Measurements from ENCODE around the gene PBOV1.

The PBOV1 gene

DNA sequence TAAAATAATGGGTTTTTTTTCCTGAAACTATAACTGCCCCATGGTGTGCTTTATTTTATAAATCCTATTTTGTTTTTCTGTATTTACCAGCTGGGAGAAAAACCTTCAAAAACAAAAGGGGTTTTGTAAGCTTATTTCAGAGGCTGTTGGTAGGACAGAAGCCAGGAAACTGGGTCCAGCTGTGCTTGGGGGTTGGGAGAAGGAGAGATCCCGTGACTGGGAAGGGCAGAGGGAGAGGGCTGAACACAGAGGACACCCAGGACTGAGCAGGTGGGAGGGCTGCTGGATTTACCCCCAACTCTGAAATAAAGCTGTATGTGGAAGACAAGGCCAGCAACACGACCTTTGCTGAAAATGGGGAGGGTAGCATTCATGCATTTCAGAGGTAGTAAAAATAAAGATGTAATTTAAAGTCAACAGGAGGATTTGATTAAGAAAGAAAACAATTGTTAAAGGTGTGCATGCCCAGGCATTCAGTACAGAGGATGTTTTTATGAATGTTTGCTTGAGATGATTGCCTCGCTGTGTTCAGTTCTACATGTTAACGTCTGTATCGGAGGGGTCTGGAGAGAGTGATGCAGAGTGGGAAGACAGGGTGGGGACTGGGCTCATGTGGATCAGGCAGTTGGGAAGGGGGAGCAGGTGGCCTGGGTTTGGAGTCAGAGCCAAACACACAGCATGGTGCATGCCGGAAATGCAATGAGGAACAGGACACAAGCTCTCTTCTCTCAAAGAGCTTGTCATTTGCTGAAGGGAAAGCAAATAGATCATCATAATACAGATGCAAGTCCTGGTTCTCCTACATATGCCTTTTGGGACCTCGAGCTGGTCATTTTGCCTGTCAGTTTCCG lies 35.1 kb downstream of the PBOV1 start:
- Histone ChIP-seq H3K4me1 (ENCODE audit: control insufficient read depth in 1 of 2, insufficient read depth in 2 of 2, low read length in 2 of 2) (no peaks in the 10 kb centered on the region), H3K27ac (ENCODE audit: low read length) (no peak overlapping the region), H3K36me3 (ENCODE audit: control insufficient read depth in 1 of 2, insufficient read depth in 2 of 2, low read length in 2 of 2) (no peaks in the 10 kb centered on the region), H3K9me3 (ENCODE audit: control insufficient read depth in 1 of 2, low read length in 2 of 2) (peaks cover 0 to 4% of the 10 kb centered on the region in 2 donors), H3K4me3 (ENCODE audit: low read depth in 1 of 2, low read length in 2 of 2) (no peak overlapping the region), H3K27me3 (ENCODE audit: low read depth, low read length) (no peaks in the 10 kb centered on the region)

DNA sequence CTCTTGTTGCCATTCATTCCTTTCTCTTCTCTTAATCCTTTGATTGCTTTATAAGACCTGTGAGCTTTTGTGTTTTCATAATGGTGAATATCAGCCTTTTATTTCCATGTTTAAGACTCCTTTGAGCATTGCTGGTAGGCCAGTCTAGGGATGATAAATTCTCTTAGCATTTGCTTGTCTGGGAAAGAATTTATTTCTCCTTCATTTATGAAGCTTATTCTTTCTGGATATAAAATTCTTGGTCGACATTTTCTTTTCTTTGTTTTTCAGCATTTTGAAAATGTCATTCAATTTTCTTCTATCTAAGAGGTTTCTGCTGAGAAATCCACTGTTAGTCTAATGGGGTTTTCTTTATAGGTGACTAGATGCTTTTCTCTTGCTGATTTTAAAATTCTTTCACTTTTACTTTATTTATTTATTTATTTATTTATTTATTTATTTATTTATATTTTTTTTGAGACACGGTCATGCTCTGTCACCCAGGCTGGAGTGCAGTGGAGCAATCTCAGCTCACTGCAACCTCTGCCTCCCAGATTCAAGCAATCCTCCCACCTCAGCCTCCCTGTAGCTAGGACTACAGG lies 41.5 kb downstream of the PBOV1 start:
- no peaks in the 10 kb centered on the region for H3K27me3 ChIP-seq (ENCODE audit: low read depth, low read length)
- no peak overlapping the region for H3K27ac ChIP-seq (ENCODE audit: low read length)
- no peaks in the 10 kb centered on the region for H3K36me3 ChIP-seq (ENCODE audit: control insufficient read depth in 1 of 2, insufficient read depth in 2 of 2, low read length in 2 of 2)
- peak overlapping the region in 1 of 2 donors; percentile 17 for H3K4me3 ChIP-seq (ENCODE audit: low read depth in 1 of 2, low read length in 2 of 2)
- H3K9me3 ChIP-seq (ENCODE audit: control insufficient read depth in 1 of 2, low read length in 2 of 2) = peaks cover 0 to 19% of the 10 kb centered on the region in 2 donors
- H3K4me1 ChIP-seq (ENCODE audit: control insufficient read depth in 1 of 2, insufficient read depth in 2 of 2, low read length in 2 of 2) = no peaks in the 10 kb centered on the region

DNA sequence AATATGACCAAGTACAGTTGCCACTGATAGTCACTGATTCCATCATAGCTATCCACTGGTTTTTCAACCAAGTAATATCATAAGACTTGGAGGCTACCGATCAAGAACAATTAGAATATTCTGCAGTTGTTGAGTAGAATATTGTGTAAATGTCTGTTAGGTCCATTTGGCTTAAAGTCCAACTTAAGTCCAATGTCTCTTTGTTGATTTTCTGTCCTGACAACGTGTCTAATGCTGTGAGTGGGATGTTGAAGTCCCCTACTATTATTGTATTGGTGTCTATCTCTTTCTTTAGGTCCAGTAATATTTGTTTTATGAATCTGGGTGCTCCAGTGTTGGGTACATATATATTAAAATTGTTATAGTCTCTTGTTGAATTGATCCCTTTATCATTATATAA lies 42.7 kb downstream of the PBOV1 start:
- H3K36me3 ChIP-seq (ENCODE audit: control insufficient read depth in 1 of 2, insufficient read depth in 2 of 2, low read length in 2 of 2) = no peaks in the 10 kb centered on the region
- H3K27me3 ChIP-seq (ENCODE audit: low read depth, low read length) = no peaks in the 10 kb centered on the region
- peaks cover 0 to 19% of the 10 kb centered on the region in 2 donors for H3K9me3 ChIP-seq (ENCODE audit: control insufficient read depth in 1 of 2, low read length in 2 of 2)
- no peak overlapping the region for H3K27ac ChIP-seq (ENCODE audit: low read length)
- no peak overlapping the region for H3K4me3 ChIP-seq (ENCODE audit: low read depth in 1 of 2, low read length in 2 of 2)
- H3K4me1 ChIP-seq (ENCODE audit: control insufficient read depth in 1 of 2, insufficient read depth in 2 of 2, low read length in 2 of 2) = no peaks in the 10 kb centered on the region

Measured in muscle layer of duodenum (tissue), 2 donors.